ENCODE measurements around the gene CMTM6.

The CMTM6 gene

GRCh38 chr3:32455609-32456428 lies 46.8 kb downstream of the CMTM6 start:
- H2AFZ ChIP-seq (ENCODE audit: low read depth, low read length): no peak overlapping the region
- H3K4me1 ChIP-seq (ENCODE audit: insufficient read depth, low read length): peaks cover 42% of the 10 kb centered on the region
- DNase-seq: no peak
- no peak overlapping the region for H3K9ac ChIP-seq (ENCODE audit: low read depth, low read length)
- TF ChIP-seq CTCF (IDR thresholded peaks at IDR 0.05; ENCODE audit: borderline replicate concordance, extremely low read depth, low read length, poor library complexity, severe bottlenecking) (no peak), EZH2 (IDR thresholded peaks at IDR 0.05; ENCODE audit: borderline replicate concordance, low read depth, low read length, severe bottlenecking) (no peak)
- no peaks in the 10 kb centered on the region for H3K79me2 ChIP-seq (ENCODE audit: insufficient read depth, low read length)
- H3K27ac ChIP-seq (ENCODE audit: low read length): no peak overlapping the region; the same call in 1 of the 2 replicates
- H3K36me3 ChIP-seq (ENCODE audit: insufficient read depth, low read length): peaks cover 28% of the 10 kb centered on the region
- no peaks in the 10 kb centered on the region for H3K9me3 ChIP-seq (ENCODE audit: insufficient read depth, low read length, severe bottlenecking)
- no peak overlapping the region for H3K4me3 ChIP-seq (ENCODE audit: low read depth in 1 of 2, low read length in 2 of 2)
- no peaks in the 10 kb centered on the region for H4K20me1 ChIP-seq (ENCODE audit: insufficient read depth, low read length)
- no peak overlapping the region for H3K4me2 ChIP-seq (ENCODE audit: insufficient read depth, low read length)
- no peak for ATAC-seq (ENCODE audit: insufficient read depth, low read depth)
- H3K27me3 ChIP-seq (ENCODE audit: insufficient read depth, low read length, poor library complexity): no peaks in the 10 kb centered on the region

DNA sequence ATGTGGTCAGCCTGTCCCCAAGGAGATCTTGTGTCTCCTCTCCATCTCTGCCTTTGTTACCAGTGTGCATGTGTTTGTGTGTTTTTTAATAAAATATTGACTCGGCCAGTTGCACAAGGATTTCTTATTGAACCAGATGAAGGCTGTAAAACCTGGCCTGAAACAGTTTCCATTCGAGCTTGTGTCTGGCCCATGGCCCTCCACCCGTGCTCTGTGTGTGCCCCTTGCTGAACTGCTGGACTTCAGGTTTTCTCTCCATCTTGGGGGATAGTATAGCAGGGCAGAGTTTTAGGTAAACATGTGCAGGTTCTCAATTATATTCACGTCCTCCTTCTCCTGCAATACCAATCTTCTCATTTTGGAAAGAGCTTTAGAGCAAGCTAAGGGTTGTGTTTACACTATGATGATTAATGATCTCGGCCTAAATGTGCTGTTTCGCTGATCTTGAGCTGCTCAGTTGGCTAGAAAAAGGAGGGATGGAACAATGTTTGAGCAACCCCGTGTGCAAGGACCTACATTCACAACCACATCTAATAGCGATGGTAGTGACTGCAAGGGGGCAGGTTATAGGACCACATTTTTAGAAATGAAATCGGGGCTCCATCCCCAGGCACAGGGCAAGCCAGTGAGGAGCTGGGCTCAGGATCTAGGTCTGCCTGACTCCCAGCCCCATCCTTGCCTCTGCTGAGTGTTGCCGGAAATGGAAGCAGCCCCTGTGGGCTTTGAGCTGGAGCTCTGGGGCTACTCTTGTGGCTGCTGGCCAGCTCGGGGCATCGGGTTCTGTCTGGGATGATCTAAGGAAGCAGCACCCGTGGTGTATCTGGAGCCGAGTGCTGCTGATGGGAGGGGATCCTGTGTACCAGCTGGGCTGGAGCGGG lies 47.7 kb downstream of the CMTM6 start:
- Histone ChIP-seq H3K36me3 (ENCODE audit: insufficient read depth, low read length) (peaks cover 35% of the 10 kb centered on the region), H3K27me3 (ENCODE audit: insufficient read depth, low read length, poor library complexity) (no peaks in the 10 kb centered on the region), H3K9me3 (ENCODE audit: insufficient read depth, low read length, severe bottlenecking) (no peaks in the 10 kb centered on the region), H3K27ac (ENCODE audit: low read length) (no peak overlapping the region), H3K9ac (ENCODE audit: low read depth, low read length) (no peak overlapping the region), H3K4me3 (ENCODE audit: low read depth in 1 of 2, low read length in 2 of 2) (no peak overlapping the region), H3K4me2 (ENCODE audit: insufficient read depth, low read length) (no peak overlapping the region), H3K79me2 (ENCODE audit: insufficient read depth, low read length) (no peaks in the 10 kb centered on the region), H4K20me1 (ENCODE audit: insufficient read depth, low read length) (no peaks in the 10 kb centered on the region), H3K4me1 (ENCODE audit: insufficient read depth, low read length) (peaks cover 33% of the 10 kb centered on the region), H2AFZ (ENCODE audit: low read depth, low read length) (no peak overlapping the region)
- TF ChIP-seq CTCF (IDR thresholded peaks at IDR 0.05; ENCODE audit: borderline replicate concordance, extremely low read depth, low read length, poor library complexity, severe bottlenecking) (no peak), EZH2 (IDR thresholded peaks at IDR 0.05; ENCODE audit: borderline replicate concordance, low read depth, low read length, severe bottlenecking) (no peak)
- ATAC-seq (ENCODE audit: insufficient read depth, low read depth) (no peak), DNase-seq (no peak)

GRCh38 chr3:32454111-32454510 lies 48.5 kb downstream of the CMTM6 start:
- Histone ChIP-seq H3K79me2 (ENCODE audit: insufficient read depth, low read length) (peaks cover 3% of the 10 kb centered on the region; the same call in 1 of the 2 replicates), H3K9me3 (ENCODE audit: insufficient read depth, low read length, severe bottlenecking) (no peaks in the 10 kb centered on the region), H3K27ac (ENCODE audit: low read length) (no peak overlapping the region), H3K36me3 (ENCODE audit: insufficient read depth, low read length) (peaks cover 40% of the 10 kb centered on the region), H4K20me1 (ENCODE audit: insufficient read depth, low read length) (no peaks in the 10 kb centered on the region), H2AFZ (ENCODE audit: low read depth, low read length) (no peak overlapping the region), H3K4me1 (ENCODE audit: insufficient read depth, low read length) (peaks cover 25% of the 10 kb centered on the region), H3K9ac (ENCODE audit: low read depth, low read length) (no peak overlapping the region), H3K27me3 (ENCODE audit: insufficient read depth, low read length, poor library complexity) (no peaks in the 10 kb centered on the region), H3K4me2 (ENCODE audit: insufficient read depth, low read length) (no peak overlapping the region), H3K4me3 (ENCODE audit: low read depth in 1 of 2, low read length in 2 of 2) (no peak overlapping the region)
- TF ChIP-seq EZH2 (IDR thresholded peaks at IDR 0.05; ENCODE audit: borderline replicate concordance, low read depth, low read length, severe bottlenecking): no peak
- TF ChIP-seq CTCF (IDR thresholded peaks at IDR 0.05; ENCODE audit: borderline replicate concordance, extremely low read depth, low read length, poor library complexity, severe bottlenecking): no peak
- DNase-seq (no peak), ATAC-seq (ENCODE audit: insufficient read depth, low read depth) (no peak)
